ENCODE data around the gene PPP1R13L. TPM values are rescaled to one million over a fixed set of nuclear protein-coding genes. Genes with fewer than 3 reads are reported as not detected.

Gene PPP1R13L
- total RNA-seq, 1 donor from 2014 or later = 5.1 TPM

DNA sequence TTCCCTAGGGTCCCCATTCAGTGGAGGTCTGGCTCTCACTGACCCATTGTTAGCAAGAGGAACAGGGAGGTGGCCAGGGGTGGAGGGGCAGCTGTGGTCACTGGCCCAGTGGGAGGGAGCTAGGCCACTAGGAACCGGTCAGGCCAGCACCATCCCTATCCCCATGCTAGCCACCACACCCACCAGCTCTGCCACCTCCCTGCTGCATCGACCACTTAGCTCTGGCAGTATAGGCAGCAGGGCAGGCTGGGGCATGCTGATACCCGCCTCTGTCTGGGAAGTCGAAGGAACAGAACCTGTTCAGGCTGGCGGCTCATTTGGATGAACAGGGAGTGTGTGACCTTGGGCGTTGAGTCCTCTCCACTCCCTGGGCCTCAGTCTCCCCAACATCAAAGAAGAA lies 4.7 kb downstream of the PPP1R13L start:
- Mint-ChIP-seq H3K36me3 (ENCODE audit: low read depth) (no peaks in the 10 kb centered on the region), H3K4me1 (peaks cover 24% of the 10 kb centered on the region), H3K9me3 (no peaks in the 10 kb centered on the region), H3K4me3 (no peak overlapping the region), H3K27ac (no peak overlapping the region), H3K27me3 (peaks cover 30% of the 10 kb centered on the region)
- ChIA-PET CTCF (interaction anchor here (3.0 to 5.8 kb wide), 2 partner anchors 39 to 77 kb away, joined by 21 to 52 read pairs; no protein-coding TSS in a partner anchor), POLR2A (interaction anchor here (0.6 to 0.9 kb wide), 3 partner anchors 25 to 68 kb away, joined by 3 to 6 read pairs (median 4); no protein-coding TSS in a partner anchor)
- no peak for DNase-seq
- intact Hi-C loops (cut with micrococcal nuclease) = loop anchor here (10.0 kb wide), 3 partner anchors 145 to 465 kb away; partner anchors contain the start of genes FOXA3, MARK4 and SYMPK
- no peak for TF ChIP-seq CTCF (IDR thresholded peaks at IDR 0.05)
- ATAC-seq (ENCODE audit: low read depth) = no peak

- intact Hi-C loops (cut with micrococcal nuclease) = no loop called here
- Mint-ChIP-seq H3K36me3 (ENCODE audit: low read depth) (no peaks in the 10 kb centered on the region), H3K4me1 (peaks cover 11% of the 10 kb centered on the region), H3K4me3 (no peak overlapping the region), H3K9me3 (no peaks in the 10 kb centered on the region), H3K27ac (no peak overlapping the region), H3K27me3 (peaks cover 18% of the 10 kb centered on the region)
- ChIA-PET POLR2A (interaction anchor here (0.5 kb wide), 1 partner anchor 354 kb away, joined by 3 read pairs; no protein-coding TSS in a partner anchor), CTCF (no interaction called here)
- no peak for ATAC-seq (ENCODE audit: low read depth)
- no peak for TF ChIP-seq CTCF (IDR thresholded peaks at IDR 0.05)
- no peak for DNase-seq
Observed at GRCh38 chr19:45395821-45396617, 8.8 kb downstream of the PPP1R13L start.

- intact Hi-C loops (cut with micrococcal nuclease) = no loop called here
- TF ChIP-seq CTCF (IDR thresholded peaks at IDR 0.05) = no peak
- Mint-ChIP-seq H3K36me3 (ENCODE audit: low read depth) (no peaks in the 10 kb centered on the region), H3K9me3 (no peaks in the 10 kb centered on the region), H3K27ac (no peak overlapping the region), H3K4me3 (no peak overlapping the region), H3K4me1 (peaks cover 3% of the 10 kb centered on the region), H3K27me3 (peaks cover 8% of the 10 kb centered on the region)
- ChIA-PET CTCF (no interaction called here), POLR2A (interaction anchor here (0.6 kb wide), 1 partner anchor 636 kb away, joined by 3 read pairs; no protein-coding TSS in a partner anchor)
- ATAC-seq (ENCODE audit: low read depth) = no peak
- no peak for DNase-seq
Observed at GRCh38 chr19:45391871-45392665, 12.8 kb downstream of the PPP1R13L start.

DNA sequence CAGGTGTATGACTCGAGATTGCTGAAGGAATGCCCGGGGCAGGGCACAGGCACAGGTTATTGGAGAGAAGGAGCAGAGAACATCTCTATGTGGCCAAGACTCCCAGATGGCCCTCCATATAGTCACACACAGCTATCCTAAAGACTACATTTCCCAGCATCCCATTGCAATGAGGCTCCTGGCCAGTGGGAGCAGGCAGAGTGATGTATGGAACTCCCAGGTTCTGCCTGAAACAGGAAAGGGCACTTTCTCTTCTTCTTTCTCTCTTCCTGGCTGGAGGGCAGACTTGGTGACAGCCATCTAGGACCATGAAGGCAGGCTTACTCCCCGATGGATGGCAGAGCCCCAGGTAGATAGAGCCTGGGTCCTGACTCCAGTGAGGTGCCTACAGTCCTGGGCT lies 13.5 kb downstream of the PPP1R13L start:
- POLR2A ChIA-PET = interaction anchor here (0.6 kb wide), 1 partner anchor 635 kb away, joined by 3 read pairs; no protein-coding TSS in a partner anchor
- intact Hi-C loops (cut with micrococcal nuclease) = no loop called here
- no peak overlapping the region for H3K4me3 Mint-ChIP-seq
- no peak overlapping the region for H3K27ac Mint-ChIP-seq
- CTCF ChIA-PET = no interaction called here
- no peak for TF ChIP-seq CTCF (IDR thresholded peaks at IDR 0.05)
- no peaks in the 10 kb centered on the region for H3K9me3 Mint-ChIP-seq
- no peaks in the 10 kb centered on the region for H3K4me1 Mint-ChIP-seq
- no peaks in the 10 kb centered on the region for H3K36me3 Mint-ChIP-seq (ENCODE audit: low read depth)
- no peak for DNase-seq
- no peak for ATAC-seq (ENCODE audit: low read depth)
- H3K27me3 Mint-ChIP-seq = peaks cover 11% of the 10 kb centered on the region

Data from activated B cell treated with CpG ODN at 0.5 μM for 24 hours (primary cell).